GM12874 (cell line): ENCODE data around the gene PNPLA3.

Experiments
- TF ChIP-seq, protein P1 (sequence below): IDR thresholded peaks from 2 replicates; pipeline ENCODE4 v1.5.1; 2011; ENCODE audit warnings: low read depth, mild to moderate bottlenecking, control low read depth, low read length, moderate library complexity; ENCODE audit not compliant: insufficient read depth

PNPLA3 gene

DNA sequence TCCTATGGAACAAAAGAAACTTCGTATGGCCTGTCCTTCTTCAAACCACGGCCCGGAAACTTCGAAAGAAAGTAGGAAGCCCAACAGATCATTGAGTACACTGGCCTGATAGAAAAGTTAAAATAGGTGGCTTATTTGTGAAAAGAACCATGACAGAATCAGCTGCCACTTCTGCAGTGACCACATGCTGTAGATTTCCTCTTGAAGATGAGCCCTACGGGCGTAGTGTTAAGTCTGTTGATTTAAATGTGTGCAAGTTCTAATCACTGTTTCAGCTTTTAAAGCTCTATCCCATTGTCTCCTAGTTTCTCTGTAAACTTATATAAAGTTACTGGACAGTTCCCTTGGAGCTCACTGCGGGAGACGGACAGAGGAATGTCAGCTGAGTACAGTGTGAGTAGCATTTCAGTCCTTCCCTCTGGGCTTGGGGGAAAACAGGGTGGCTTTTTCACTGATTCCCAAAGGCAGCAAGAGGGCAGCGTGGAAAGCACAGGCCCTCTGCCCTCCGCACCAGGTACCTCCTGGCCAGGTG lies 49.4 kb downstream of the PNPLA3 start:
- TF ChIP-seq, protein P1, sequence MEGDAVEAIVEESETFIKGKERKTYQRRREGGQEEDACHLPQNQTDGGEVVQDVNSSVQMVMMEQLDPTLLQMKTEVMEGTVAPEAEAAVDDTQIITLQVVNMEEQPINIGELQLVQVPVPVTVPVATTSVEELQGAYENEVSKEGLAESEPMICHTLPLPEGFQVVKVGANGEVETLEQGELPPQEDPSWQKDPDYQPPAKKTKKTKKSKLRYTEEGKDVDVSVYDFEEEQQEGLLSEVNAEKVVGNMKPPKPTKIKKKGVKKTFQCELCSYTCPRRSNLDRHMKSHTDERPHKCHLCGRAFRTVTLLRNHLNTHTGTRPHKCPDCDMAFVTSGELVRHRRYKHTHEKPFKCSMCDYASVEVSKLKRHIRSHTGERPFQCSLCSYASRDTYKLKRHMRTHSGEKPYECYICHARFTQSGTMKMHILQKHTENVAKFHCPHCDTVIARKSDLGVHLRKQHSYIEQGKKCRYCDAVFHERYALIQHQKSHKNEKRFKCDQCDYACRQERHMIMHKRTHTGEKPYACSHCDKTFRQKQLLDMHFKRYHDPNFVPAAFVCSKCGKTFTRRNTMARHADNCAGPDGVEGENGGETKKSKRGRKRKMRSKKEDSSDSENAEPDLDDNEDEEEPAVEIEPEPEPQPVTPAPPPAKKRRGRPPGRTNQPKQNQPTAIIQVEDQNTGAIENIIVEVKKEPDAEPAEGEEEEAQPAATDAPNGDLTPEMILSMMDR: no peak

DNA sequence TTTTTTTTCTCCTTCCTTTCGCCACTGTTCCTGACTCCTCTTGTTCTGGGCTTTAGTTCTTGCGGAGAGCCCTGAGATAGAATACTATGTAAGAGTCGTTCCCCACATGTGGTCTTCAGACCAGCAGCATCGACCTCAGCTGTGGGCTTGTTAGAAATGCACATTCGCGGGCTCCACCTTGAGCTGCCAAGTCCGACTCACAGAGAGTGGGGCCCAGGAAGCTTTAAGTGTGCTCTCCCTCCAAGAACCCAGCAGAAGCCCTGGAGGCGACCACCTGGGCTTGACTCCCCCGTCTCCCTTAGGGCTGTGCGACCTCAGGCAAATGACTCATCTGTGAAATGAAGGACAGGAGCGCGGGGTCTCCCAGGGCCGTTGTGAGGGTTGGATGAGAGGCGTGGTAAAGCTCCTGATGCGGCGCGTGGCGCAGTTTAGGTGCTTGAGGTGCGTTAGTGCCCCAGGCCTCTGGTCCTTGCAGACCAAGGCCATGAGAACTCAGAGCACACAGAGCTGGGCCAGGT lies 50.5 kb downstream of the PNPLA3 start:
- TF ChIP-seq, protein P1: no peak

DNA sequence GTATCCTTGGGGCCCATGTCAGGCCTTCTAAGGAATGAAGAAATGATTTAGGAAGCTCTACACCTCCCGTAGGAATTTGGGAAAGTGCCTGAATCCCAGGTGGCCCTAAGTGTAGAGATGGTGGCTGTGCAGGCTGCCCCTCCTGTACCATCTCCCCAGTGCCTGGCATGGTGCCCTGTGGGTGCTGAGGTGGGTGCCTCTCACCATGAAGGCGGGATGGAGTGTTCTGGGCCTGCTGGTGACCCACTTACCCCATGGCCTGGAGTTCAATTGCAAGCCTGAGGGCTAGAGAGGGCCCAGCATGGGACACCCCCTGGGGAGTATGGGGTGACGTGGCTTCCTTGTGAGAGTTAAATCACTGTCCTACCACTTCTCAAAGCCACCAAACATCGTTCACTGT lies 51.4 kb downstream of the PNPLA3 start:
- TF ChIP-seq, protein P1: no peak

DNA sequence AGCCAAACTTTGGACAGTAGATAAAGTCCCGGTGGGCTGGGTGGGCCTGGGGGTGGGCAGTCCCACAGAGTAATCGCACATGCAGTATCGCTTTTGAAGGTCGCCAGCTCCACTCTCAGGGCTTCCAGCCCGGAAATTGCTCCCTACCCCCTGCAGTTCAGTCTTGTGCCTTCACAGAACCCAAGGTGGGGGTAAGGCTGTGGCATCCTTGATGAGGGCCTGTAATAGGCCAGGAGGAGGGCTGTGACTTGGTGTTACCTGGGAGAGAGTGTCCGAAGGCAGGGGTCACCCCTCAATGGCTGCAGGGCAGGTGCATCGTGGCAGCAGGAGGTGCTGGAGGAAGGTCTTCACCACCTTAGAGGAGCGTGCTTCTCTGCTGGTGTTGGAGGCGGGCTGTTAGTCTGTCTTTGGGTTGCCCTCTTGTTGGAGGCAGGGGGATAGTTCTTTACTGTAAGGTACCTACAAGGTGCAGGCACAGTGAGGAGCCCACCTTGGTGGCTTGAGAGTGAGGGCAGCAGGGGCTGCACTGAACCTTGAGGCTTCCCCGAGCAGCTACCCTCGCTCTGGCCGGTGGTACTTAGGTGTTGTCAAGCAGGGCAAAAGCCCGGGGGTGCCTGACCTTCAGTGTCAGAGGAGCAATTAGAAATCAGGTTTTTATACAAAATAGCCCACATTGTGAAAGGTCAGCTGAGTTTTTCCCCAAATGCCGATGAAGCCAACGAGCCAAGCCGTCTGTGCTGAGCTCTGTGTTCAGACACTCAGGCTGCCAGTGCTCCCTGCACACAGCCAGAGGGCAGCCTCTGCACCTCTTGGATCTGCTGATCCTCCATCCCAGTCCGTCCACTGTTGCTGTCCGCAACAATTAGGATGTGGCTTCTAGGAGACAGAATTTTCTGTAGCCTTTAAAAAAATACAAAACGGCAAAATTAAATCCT lies 53.5 kb downstream of the PNPLA3 start:
- TF ChIP-seq, protein P1: no peak

DNA sequence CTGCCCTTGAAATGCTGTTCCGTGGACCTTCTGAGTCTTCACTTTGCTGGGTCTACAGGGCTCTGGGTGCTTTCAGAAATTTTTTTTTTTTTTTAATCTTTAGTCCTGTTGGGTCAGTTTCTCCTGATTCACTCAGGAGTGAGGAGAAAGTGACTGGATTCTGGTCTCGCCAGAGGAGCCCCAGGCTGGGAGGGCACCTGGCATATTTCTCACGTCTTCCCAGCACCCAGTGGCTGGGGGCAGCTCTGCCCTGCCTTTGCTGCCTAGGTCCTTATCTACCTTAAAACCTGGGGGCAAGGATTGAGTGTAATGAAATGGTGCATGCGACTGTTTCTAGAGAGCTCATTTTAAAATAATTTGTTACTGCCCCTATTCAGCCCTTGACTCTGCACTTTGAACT lies 55.0 kb downstream of the PNPLA3 start:
- TF ChIP-seq, protein P1: no peak

DNA sequence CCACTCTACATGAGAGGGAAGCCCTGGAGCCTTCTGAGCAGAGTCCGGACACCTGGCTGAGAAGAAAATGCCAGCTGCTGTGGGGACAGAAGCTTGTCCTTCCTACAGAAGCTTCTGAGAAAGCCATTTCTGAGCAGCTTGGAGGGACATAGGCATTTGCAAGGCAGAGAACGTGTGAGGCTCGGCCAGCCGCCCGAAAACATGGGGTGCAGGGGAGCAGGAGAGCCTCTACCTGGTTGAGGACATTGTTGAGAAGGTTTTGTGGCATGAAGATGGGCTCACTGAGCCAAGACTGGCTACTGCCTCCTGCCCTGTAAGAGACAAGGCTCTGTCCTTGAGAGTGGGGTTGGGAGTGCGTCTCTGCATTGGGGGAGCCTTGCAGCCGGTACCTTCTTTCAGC lies 57.0 kb downstream of the PNPLA3 start:
- TF ChIP-seq, protein P1: no peak

DNA sequence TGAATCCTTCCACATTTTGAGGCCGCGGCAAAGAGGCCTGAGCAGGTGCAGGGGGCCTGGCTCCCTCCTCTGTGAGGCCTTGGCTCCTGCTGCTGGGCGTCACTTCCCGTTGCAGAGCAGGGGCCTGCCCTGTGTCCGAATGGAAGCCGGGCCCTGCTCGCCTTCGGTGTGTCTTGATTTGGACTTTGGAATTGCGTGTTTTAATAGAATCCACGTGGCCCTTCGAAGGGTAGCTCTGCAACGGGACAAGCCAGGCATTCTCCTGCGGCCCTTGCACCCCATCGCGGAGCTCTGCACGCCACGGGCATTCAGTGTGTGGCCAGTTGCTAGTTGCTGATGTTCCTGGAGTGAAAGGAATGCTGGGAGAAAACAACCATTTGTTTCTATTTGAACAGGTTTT lies 57.4 kb downstream of the PNPLA3 start:
- TF ChIP-seq, protein P1: no peak
